Peyer's patch (tissue), 4 donors: ENCODE data around the gene TXNRD2. TPM values are rescaled to one million over a fixed set of nuclear protein-coding genes. Genes with fewer than 3 reads are reported as not detected.

Experiments
- DNase-seq, 3 donors: peaks; one replicate each; pipeline ENCODE4 v3.0.0-alpha.2; 2017 to 2019
- H3K27ac ChIP-seq, 4 donors: fragments of 200-600 bp; sonication (generic); one replicate each; pipeline ENCODE4 v1.5.1; 2016 to 2019
- H3K27me3 ChIP-seq, 2 donors: fragments of 200-600 bp; sonication (generic); one replicate each; pipeline ENCODE4 v1.5.1; 2019
- H3K36me3 ChIP-seq, 3 donors: fragments of 200-600 bp; sonication (generic); one replicate each; pipeline ENCODE4 v1.5.1; 2016 to 2019
- H3K4me1 ChIP-seq, 4 donors: fragments of 200-600 bp; sonication (generic); one replicate each; pipeline ENCODE4 v1.5.1; 2016 to 2019
- H3K4me3 ChIP-seq, 4 donors: fragments of 200-600 bp; sonication (generic); 1 replicate in 3 of 4; 2 replicates in 1 of 4; pipeline ENCODE4 v1.5.1; 2016 to 2019; ENCODE audit warnings: mild to moderate bottlenecking in 1 of 4
- H3K9me3 ChIP-seq, 4 donors: fragments of 200-600 bp; sonication (generic); one replicate each; pipeline ENCODE4 v1.5.1; 2016 to 2019; ENCODE audit warnings: mild to moderate bottlenecking in 1 of 4
- POLR2A ChIP-seq, 2 donors: fragments of 450-650 bp; IDR thresholded peaks; one replicate each; pipeline ENCODE4 v1.5.1; 2017; ENCODE audit warnings: antibody characterized with exemption in 2 of 2, mild to moderate bottlenecking in 2 of 2, moderate library complexity in 2 of 2
- total RNA-seq, 4 donors: library from RNA; depleted of rRNA; stranded (reverse); fragments of >200 nt; gene quantifications; one replicate each; pipeline ENCODE4 v1.1.0, GENCODE V29; 2016
- TF ChIP-seq, protein P1 (sequence below), 6 experiments: fragments of 450-650 bp in 4 of 6; fragments of 200-600 bp in 2 of 6; sonication (generic) in 1 of 6; IDR thresholded peaks; one replicate each; pipeline ENCODE4 v1.5.1; 2017 to 2019; ENCODE audit warnings: antibody characterized with exemption in 6 of 6, mild to moderate bottlenecking in 3 of 6, moderate library complexity in 1 of 6

TXNRD2 gene
- total RNA-seq, 4 donors from 2014 or later: 24.7 to 29.8 (median 27.2) TPM

DNA sequence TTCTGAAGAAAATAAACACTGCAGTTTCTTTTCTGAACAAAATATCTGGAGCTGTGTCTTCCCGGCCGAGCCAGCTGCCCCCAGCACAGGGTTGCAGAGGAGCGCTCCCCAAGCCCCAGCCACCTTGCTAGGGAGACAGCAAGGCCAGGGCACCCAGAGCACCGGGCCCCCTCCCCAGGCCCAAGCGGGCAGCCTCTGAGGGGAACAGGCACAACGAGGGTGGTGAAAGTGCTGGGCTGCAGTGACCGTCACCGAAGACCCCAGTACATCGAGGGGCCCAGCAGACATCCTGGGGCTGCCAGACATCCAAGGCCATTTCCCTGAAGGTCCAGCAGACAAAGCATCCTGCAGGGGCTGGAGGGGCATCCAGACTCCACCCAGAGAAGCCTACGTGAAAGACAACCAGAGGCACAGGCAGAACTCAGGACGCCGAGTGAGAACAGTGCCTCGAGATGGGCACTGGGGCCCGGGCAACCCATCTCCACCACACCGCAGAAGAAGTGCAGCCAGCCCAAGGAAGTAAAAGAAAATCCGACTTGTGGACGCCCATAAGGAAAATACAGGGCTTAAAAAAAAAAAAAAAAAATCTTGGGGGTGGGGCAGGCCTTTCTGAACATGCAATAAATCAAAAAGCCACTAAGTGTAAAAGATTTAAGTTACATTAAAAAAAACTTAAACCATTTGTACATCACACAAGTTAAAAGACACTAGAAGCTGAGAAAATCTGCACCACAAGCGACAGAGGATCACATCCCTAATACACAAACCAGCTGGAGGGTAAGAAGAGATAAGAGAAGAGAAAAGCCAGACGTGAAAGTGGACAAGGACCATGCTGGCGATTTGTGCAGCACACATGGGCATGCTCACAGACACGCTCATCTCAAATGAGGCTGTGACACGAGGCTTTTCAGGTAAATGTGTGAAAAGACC lies 36.0 kb downstream of the TXNRD2 start:
- Histone ChIP-seq H3K4me1 (peaks cover 0 to 5% (median 0%) of the 10 kb centered on the region in 4 donors), H3K4me3 (no peak overlapping the region), H3K27me3 (no peaks in the 10 kb centered on the region), H3K27ac (no peak overlapping the region), H3K36me3 (peaks cover 0 to 4% (median 0%) of the 10 kb centered on the region in 3 donors), H3K9me3 (no peaks in the 10 kb centered on the region)
- no peak for DNase-seq
- no peak for TF ChIP-seq POLR2A (IDR thresholded peaks at IDR 0.05)
- TF ChIP-seq, protein P1, sequence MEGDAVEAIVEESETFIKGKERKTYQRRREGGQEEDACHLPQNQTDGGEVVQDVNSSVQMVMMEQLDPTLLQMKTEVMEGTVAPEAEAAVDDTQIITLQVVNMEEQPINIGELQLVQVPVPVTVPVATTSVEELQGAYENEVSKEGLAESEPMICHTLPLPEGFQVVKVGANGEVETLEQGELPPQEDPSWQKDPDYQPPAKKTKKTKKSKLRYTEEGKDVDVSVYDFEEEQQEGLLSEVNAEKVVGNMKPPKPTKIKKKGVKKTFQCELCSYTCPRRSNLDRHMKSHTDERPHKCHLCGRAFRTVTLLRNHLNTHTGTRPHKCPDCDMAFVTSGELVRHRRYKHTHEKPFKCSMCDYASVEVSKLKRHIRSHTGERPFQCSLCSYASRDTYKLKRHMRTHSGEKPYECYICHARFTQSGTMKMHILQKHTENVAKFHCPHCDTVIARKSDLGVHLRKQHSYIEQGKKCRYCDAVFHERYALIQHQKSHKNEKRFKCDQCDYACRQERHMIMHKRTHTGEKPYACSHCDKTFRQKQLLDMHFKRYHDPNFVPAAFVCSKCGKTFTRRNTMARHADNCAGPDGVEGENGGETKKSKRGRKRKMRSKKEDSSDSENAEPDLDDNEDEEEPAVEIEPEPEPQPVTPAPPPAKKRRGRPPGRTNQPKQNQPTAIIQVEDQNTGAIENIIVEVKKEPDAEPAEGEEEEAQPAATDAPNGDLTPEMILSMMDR (IDR thresholded peaks at IDR 0.05): no peak

DNA sequence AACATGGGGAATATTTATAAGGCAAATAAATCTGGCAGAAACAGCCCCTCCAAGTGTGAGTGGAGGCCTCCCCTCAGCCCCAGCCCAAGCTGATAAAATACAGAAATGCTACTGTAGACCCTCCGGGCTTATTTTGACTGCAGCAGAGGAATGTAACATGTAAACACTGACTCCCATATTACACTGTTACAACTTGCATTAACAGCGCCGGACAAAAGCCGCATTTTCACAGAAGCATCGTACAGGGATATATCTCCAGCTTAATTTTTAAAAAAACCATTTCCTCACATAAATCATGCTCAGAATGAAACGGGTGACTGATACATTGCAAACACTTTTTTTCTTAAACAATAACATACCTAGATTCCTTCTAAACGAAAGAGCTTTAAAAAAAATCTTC lies 36.7 kb downstream of the TXNRD2 start:
- Histone ChIP-seq H3K36me3 (peaks cover 0 to 4% (median 0%) of the 10 kb centered on the region in 3 donors), H3K27ac (no peak overlapping the region), H3K9me3 (no peaks in the 10 kb centered on the region), H3K4me3 (no peak overlapping the region), H3K27me3 (no peaks in the 10 kb centered on the region), H3K4me1 (peaks cover 0 to 10% (median 0%) of the 10 kb centered on the region in 4 donors)
- DNase-seq: no peak
- TF ChIP-seq, protein P1 (IDR thresholded peaks at IDR 0.05): no peak
- no peak for TF ChIP-seq POLR2A (IDR thresholded peaks at IDR 0.05)

DNA sequence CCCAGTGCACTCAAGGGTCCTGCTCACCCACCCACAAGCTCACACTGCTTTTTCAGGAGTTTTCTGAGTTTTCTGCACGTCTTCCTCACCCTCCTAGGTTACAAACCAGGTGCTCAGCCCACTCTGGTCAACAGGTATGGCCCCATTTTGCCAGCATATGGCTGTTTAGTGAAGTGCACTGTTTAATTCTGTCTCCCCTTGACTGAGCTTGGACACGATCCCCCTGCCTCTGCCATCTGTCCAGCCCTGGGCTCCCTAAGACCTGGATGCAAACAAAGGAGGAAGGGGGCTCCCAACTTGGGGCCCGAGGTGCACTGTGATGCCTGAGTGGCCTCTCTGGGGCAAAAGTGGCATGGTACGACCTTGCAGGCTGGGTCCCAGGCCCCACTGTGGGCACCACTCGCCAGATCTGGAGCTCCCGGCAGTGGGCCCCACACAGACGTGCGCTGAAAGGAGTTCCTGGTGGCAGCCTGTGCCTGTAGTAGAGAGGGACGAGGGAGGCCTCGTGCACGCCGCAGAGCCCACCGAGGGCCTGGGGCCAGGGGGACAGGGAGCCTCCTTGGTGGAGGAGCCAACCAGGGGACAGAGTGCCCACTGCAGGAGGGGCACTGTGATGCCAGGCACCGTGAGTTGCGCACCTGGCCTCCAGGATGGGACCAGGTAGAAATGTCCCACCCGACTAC lies 37.3 kb downstream of the TXNRD2 start:
- Histone ChIP-seq H3K4me3 (no peak overlapping the region), H3K27ac (no peak overlapping the region), H3K36me3 (peaks cover 0 to 4% (median 0%) of the 10 kb centered on the region in 3 donors), H3K27me3 (no peaks in the 10 kb centered on the region), H3K9me3 (no peaks in the 10 kb centered on the region), H3K4me1 (peaks cover 0 to 10% (median 0%) of the 10 kb centered on the region in 4 donors)
- no peak for TF ChIP-seq POLR2A (IDR thresholded peaks at IDR 0.05)
- TF ChIP-seq, protein P1 (IDR thresholded peaks at IDR 0.05): no peak
- no peak for DNase-seq

DNA sequence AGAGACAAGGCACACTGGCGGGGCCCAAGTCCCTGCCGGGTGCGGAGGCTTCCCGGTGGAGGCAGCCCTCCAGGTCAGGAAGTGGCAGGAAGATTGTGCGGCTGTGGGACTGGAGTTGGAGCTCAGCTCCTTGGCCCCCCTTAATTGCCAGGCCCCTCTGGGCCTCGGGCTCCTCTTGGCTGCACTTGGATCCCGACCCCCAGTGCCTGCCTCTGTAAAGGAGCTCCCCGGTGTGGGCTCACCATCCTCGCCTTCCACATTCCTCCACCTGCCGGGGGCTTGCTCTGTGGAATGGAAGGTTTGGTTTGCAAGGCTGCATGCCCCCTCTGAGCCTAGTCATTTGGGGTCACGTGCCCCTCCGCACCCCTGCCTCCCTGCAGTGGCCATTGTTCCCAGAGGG lies 38.1 kb downstream of the TXNRD2 start:
- no peak for DNase-seq
- peaks cover 0 to 12% (median 0%) of the 10 kb centered on the region in 3 donors for H3K36me3 ChIP-seq

DNA sequence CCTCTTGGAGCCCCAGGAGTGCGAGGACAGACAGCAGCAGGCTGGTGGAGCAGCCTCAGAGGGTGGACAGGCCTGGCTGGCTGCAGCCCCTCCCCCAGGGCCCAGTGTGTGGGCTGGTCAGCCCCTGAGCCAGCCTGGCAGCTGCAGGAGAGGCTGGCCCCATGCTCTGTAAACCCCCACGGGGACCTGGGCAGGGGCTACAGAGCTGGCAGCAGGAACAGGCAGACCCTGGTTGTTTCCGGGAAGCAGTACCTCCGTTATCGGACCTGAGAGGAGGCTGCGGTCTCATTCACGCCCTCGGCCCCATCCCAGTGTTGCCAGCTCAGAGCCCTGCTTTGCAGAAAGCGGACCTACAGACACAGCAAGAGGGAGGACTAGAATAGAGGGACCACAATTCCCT lies 38.6 kb downstream of the TXNRD2 start:
- Histone ChIP-seq H3K27ac (no peak overlapping the region), H3K9me3 (no peaks in the 10 kb centered on the region), H3K36me3 (peaks cover 0 to 17% (median 0%) of the 10 kb centered on the region in 3 donors), H3K4me1 (peaks cover 0 to 10% (median 0%) of the 10 kb centered on the region in 4 donors), H3K4me3 (no peak overlapping the region), H3K27me3 (no peaks in the 10 kb centered on the region)
- no peak for TF ChIP-seq POLR2A (IDR thresholded peaks at IDR 0.05)
- TF ChIP-seq, protein P1 (IDR thresholded peaks at IDR 0.05): no peak
- DNase-seq: no peak

More for the DNA sequence above, 38.1 kb downstream of the TXNRD2 start:
- peaks cover 0 to 10% (median 0%) of the 10 kb centered on the region in 4 donors for H3K4me1 ChIP-seq
- no peak overlapping the region for H3K27ac ChIP-seq
- no peaks in the 10 kb centered on the region for H3K27me3 ChIP-seq
- no peak for TF ChIP-seq POLR2A (IDR thresholded peaks at IDR 0.05)
- TF ChIP-seq, protein P1 (IDR thresholded peaks at IDR 0.05): no peak
- H3K4me3 ChIP-seq: no peak overlapping the region
- no peaks in the 10 kb centered on the region for H3K9me3 ChIP-seq
